Measurements from ENCODE around the gene C8A.

DNA sequence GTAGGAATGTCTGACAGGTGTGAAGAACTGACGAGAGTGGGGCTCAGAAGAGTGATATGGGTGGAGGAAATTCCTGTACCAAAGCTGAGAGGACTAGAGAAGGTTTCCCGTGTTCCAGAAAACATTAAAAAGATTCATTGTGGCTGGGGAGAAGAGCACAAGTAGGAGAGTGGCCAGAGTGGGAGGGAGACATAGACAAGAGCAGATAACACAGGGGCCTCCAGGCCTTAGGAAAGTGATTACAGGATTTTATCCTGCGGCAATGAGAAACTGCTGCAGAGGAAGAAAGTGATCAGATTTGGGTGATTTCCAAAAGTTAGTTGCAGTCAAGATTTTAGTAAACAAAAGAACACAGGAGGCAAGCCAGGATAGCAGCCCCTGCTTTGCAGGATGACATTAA lies 103.3 kb downstream of the C8A start:
- TF ChIP-seq, protein P1, sequence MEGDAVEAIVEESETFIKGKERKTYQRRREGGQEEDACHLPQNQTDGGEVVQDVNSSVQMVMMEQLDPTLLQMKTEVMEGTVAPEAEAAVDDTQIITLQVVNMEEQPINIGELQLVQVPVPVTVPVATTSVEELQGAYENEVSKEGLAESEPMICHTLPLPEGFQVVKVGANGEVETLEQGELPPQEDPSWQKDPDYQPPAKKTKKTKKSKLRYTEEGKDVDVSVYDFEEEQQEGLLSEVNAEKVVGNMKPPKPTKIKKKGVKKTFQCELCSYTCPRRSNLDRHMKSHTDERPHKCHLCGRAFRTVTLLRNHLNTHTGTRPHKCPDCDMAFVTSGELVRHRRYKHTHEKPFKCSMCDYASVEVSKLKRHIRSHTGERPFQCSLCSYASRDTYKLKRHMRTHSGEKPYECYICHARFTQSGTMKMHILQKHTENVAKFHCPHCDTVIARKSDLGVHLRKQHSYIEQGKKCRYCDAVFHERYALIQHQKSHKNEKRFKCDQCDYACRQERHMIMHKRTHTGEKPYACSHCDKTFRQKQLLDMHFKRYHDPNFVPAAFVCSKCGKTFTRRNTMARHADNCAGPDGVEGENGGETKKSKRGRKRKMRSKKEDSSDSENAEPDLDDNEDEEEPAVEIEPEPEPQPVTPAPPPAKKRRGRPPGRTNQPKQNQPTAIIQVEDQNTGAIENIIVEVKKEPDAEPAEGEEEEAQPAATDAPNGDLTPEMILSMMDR (IDR thresholded peaks at IDR 0.05), result no peak
- no peak for TF ChIP-seq EP300 (IDR thresholded peaks at IDR 0.05)
- no peak for TF ChIP-seq POLR2A (IDR thresholded peaks at IDR 0.05)
